Body of pancreas (tissue), 4 donors: ENCODE measurements around the gene SLC6A3. TPM values are rescaled to one million over a fixed set of nuclear protein-coding genes. Genes with fewer than 3 reads are reported as not detected.
A peak's percentile ranks its signal among the peaks of the same experiment; 100 is the strongest.

Experiments
- ATAC-seq: fragments of 150-250 bp; one replicate; pipeline ENCODE4 v1.9.1; 2016
- DNase-seq, 4 donors: peaks; one replicate each; pipeline ENCODE4 v3.0.0-alpha.2; 2019
- H3K27ac ChIP-seq, 4 donors: fragments of 200-600 bp; sonication (generic); 1 replicate in 3 of 4; 2 replicates in 1 of 4; pipeline versions ENCODE4 v1.5.1 to v1.6.1; 2016 to 2019; ENCODE audit warnings: mild to moderate bottlenecking in 1 of 4, mixed read lengths in 1 of 4, moderate library complexity in 1 of 4
- H3K27me3 ChIP-seq, 2 donors: fragments of 200-600 bp; sonication (generic); one replicate each; pipeline ENCODE4 v1.6.0; 2016; ENCODE audit warnings: mild to moderate bottlenecking in 1 of 2
- H3K36me3 ChIP-seq, 2 donors: fragments of 200-600 bp; sonication (generic); replicated peaks in 1 of 2; 2 replicates each; pipeline ENCODE4 v1.5.1; 2016; ENCODE audit warnings: low read depth in 2 of 2; ENCODE audit not compliant: insufficient read depth in 1 of 2
- H3K4me1 ChIP-seq: fragments of 200-600 bp; sonication (generic); one replicate; pipeline ENCODE4 v1.6.0; 2016
- H3K4me3 ChIP-seq, 2 donors: fragments of 200-600 bp; sonication (generic); 1 replicate in 1 of 2; 2 replicates in 1 of 2; pipeline ENCODE4 v1.5.1; 2016 to 2019
- H3K9me3 ChIP-seq, 3 donors: fragments of 200-600 bp; sonication (generic); 1 replicate in 2 of 3; 2 replicates in 1 of 3; pipeline ENCODE4 v1.5.1; 2016
- CTCF ChIP-seq, 7 experiments: fragments of 450-650 bp in 4 of 7; fragments of 200-600 bp in 3 of 7; sonication (generic) in 3 of 7; IDR thresholded peaks; one replicate each; pipeline ENCODE4 v1.5.1; 2016 to 2019; ENCODE audit warnings: antibody characterized with exemption in 7 of 7
- POLR2A ChIP-seq, 3 donors: fragments of 450-650 bp; IDR thresholded peaks; one replicate each; pipeline ENCODE4 v1.6.1; 2016; ENCODE audit warnings: antibody characterized with exemption in 3 of 3, mild to moderate bottlenecking in 2 of 3
- WGBS, 2 donors: methylation state at CpG; one replicate each; pipeline ENCODE4 v1.1.5; 2017; 5-methylcytosine and 5-hydroxymethylcytosine counted together
- intact Hi-C: fragments of 100-400 bp; cut with DNase I; formaldehyde crosslinking; loops from one replicate; pipeline ENCODE4 v1.15.1; 2023
- total RNA-seq, 2 donors: library from RNA; depleted of rRNA; stranded (reverse); fragments of >200 nt; gene quantifications; one replicate each; pipeline ENCODE4 v1.1.0, GENCODE V29; 2016

Gene SLC6A3
- total RNA-seq, 2 donors from 2014 or later: not detected

GRCh38 chr5:1378866-1379659, 66.2 kb downstream of the SLC6A3 start:
- TF ChIP-seq POLR2A (IDR thresholded peaks at IDR 0.05): no peak
- no peak for TF ChIP-seq CTCF (IDR thresholded peaks at IDR 0.05)
- WGBS, 2 donors: 86 to 91% methylated on average over 10 to 24 of the region's 24 CpGs
- ATAC-seq (no peak), DNase-seq (no peak)
- Histone ChIP-seq H3K27ac (no peak overlapping the region), H3K36me3 (no peaks in the 10 kb centered on the region), H3K27me3 (no peaks in the 10 kb centered on the region), H3K4me3 (no peak overlapping the region), H3K9me3 (no peaks in the 10 kb centered on the region), H3K4me1 (peaks cover 8% of the 10 kb centered on the region)
- intact Hi-C loops: no loop called here

- H3K9me3 ChIP-seq: no peaks in the 10 kb centered on the region
- no peak overlapping the region for H3K27ac ChIP-seq
- WGBS, 2 donors: 79 to 82% methylated on average over 15 to 17 of the region's 18 CpGs
- intact Hi-C loops: no loop called here
- peaks cover 8% of the 10 kb centered on the region for H3K4me1 ChIP-seq
- no peak overlapping the region for H3K4me3 ChIP-seq
- no peaks in the 10 kb centered on the region for H3K36me3 ChIP-seq
- ATAC-seq (no peak), DNase-seq (no peak)
- H3K27me3 ChIP-seq: no peaks in the 10 kb centered on the region
- TF ChIP-seq CTCF (IDR thresholded peaks at IDR 0.05): no peak
- TF ChIP-seq POLR2A (IDR thresholded peaks at IDR 0.05): no peak
These were observed 67.1 kb downstream of the SLC6A3 start for GRCh38 chr5:1378096-1378495.

- no peak for TF ChIP-seq CTCF (IDR thresholded peaks at IDR 0.05)
These were observed 68.3 kb downstream of the SLC6A3 start for GRCh38 chr5:1376981-1377380.

DNA sequence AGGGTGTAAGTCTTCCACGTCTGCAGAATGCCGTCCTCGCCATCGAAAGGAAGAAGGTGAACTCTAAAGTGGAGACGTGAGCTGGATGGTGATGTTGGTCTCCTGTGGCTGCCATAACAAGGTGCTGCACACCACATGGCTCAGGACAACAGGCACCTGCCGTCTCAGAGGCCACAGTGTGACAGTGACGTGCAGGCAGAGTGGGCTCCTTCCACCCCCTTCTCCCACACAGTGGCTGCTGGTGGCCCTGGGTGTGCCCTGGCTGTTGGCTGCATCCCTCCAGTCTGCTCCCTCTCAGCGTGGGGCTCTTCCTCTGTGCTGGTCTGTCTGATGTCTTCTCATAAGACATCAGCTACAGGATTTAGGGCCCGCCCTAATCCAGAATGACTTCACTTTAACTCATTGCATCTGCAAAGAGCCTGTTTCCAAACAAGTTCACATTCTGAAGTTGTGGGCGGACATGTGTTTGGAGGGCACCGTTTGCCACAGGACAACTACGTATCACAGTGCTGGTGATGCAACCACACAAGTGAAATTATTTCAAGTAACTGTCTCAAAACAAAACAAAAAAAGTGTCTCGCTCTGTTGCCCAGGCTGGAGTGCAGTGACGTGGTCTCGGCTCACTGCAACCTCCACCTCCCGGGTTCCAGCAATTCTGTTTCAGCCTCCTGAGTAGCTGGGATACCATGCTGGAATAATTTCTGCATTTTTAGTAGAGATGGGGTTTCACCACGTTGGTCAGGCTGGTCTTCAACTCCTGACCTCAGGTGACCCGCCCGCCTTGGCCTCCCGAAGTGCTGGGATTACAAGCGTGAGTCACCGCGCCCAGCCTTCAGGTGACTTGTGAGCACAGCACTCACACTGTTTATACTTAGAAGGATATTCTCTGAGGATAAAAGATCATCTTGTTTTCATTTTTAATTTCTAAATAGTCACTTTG, 69.1 kb downstream of the SLC6A3 start:
- WGBS, 2 donors: 80 to 83% methylated on average over 21 to 23 of the region's 23 CpGs
- DNase-seq (no peak), ATAC-seq (no peak)
- H3K9me3 ChIP-seq: no peaks in the 10 kb centered on the region
- no peak overlapping the region for H3K27ac ChIP-seq
- H3K27me3 ChIP-seq: no peaks in the 10 kb centered on the region
- no peaks in the 10 kb centered on the region for H3K36me3 ChIP-seq
- H3K4me1 ChIP-seq: peaks cover 8% of the 10 kb centered on the region
- intact Hi-C loops: no loop called here
- no peak for TF ChIP-seq POLR2A (IDR thresholded peaks at IDR 0.05)
- H3K4me3 ChIP-seq: no peak overlapping the region

More at GRCh38 chr5:1376981-1377380, 68.3 kb downstream of the SLC6A3 start:
- Histone ChIP-seq H3K27ac (no peak overlapping the region), H3K4me3 (no peak overlapping the region), H3K4me1 (peaks cover 8% of the 10 kb centered on the region), H3K36me3 (no peaks in the 10 kb centered on the region), H3K9me3 (no peaks in the 10 kb centered on the region), H3K27me3 (no peaks in the 10 kb centered on the region)
- intact Hi-C loops: no loop called here
- no peak for ATAC-seq
- no peak for DNase-seq
- WGBS, 2 donors: 68 to 82% methylated on average over 3 of the region's 3 CpGs

DNA sequence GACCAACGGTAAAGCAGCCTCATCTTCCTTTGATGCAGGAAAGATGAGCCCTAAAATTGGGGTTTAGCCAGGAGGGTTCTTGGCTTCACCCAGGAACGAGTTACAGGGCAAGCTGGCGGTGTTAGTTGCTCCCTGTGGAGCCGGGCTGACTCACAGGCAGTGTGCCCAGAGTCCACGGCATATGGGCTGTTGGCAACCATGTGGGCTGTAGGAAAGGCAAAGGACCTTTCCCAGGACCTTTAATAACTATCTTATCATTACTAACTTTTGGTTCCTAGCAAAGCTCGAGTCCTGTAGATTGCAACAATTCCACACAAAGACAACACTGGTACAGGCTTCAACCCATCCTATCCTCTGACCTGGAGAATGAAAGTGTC, 70.6 kb downstream of the SLC6A3 start:
- TF ChIP-seq POLR2A (IDR thresholded peaks at IDR 0.05) (no peak), CTCF (IDR thresholded peaks at IDR 0.05) (no peak)
- 17 to 36% methylated on average over 6 of the region's 6 CpGs for WGBS, 2 donors
- H3K9me3 ChIP-seq: no peaks in the 10 kb centered on the region
- peak; percentile 40 for ATAC-seq
- H3K36me3 ChIP-seq: no peaks in the 10 kb centered on the region
- peak; percentile 35 to 65 (median 50) for DNase-seq
- no peak overlapping the region for H3K27ac ChIP-seq
- no peaks in the 10 kb centered on the region for H3K27me3 ChIP-seq
- no peak overlapping the region for H3K4me3 ChIP-seq
- no peaks in the 10 kb centered on the region for H3K4me1 ChIP-seq
- intact Hi-C loops: no loop called here
